Measurements from ENCODE around the gene AMBRA1.

The AMBRA1 gene

GRCh38 chr11:46565232-46565840 lies 28.5 kb downstream of the AMBRA1 start:
- DNase-seq (ENCODE audit: low read depth): no peak

GRCh38 chr11:46564459-46564858 lies 29.4 kb downstream of the AMBRA1 start:
- no peak for DNase-seq (ENCODE audit: low read depth)

GRCh38 chr11:46562527-46562926 lies 31.3 kb downstream of the AMBRA1 start:
- no peak for DNase-seq (ENCODE audit: low read depth)

- no peak for DNase-seq (ENCODE audit: low read depth)
Measured at GRCh38 chr11:46560300-46560991, 33.4 kb downstream of the AMBRA1 start.

- no peak for DNase-seq (ENCODE audit: low read depth)
Measured at GRCh38 chr11:46559815-46560214, 34.0 kb downstream of the AMBRA1 start.

DNA sequence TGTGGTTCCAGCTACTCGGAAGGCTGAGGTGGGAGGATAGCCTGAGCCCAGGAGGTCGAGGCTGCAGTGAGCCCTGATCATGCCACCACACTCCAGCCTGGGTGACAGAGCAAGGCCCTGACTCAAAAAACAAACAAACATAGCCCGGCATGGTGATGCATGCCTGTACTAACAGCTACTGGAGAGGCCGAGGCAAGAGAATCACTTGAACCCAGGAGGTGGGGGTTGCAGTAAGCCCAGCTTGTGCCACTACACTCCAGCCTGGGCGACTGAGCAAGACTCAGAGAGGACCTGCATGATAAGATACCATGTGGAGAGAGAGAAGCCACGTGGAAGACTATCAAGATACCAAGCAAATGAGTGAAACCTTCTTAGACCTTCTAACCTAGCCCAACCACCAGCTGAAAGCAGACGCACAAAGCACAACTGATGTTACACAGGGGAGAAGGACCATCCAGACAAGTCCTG lies 36.1 kb downstream of the AMBRA1 start:
- DNase-seq (ENCODE audit: low read depth): no peak

DNA sequence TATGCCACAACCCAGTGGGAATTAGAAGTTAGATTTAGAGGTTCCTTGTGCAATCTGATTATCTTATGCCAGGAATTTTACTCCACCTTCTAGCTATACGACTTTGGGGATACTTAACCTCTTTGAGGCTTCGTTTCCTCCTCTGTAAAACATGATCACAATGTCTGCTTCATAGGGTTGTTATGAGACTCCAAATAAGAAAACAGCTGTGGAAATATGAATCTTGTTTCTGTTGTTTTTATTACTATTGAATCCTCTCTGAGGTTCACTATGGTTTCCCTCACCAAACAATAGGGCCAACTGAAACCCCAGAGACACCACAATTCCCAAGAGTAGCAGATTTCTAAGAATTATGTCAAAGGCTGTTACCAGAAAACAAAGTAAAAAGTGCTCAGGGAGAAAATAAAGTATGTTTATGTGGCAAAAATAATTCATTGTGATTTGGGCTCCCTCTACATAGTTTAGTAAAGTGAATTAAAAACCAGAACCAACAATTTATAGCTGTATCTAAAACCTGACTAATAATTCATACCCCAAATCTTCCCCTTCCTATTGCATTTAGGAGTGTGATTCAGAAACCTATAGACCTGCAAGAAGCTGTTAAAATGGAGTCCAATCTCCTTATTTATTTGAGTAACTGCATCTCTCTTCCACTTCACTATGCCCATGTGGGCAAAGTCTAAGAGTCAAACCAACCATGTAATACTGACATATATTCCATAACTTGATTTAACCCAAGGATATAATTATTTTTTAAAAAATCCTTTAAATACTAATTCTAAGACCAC lies 38.4 kb downstream of the AMBRA1 start:
- DNase-seq (ENCODE audit: low read depth): no peak

- no peak for DNase-seq (ENCODE audit: low read depth)
Measured at GRCh38 chr11:46554213-46555147, 39.3 kb downstream of the AMBRA1 start.

GRCh38 chr11:46553814-46554212 lies 40.0 kb downstream of the AMBRA1 start:
- no peak for DNase-seq (ENCODE audit: low read depth)

DNA sequence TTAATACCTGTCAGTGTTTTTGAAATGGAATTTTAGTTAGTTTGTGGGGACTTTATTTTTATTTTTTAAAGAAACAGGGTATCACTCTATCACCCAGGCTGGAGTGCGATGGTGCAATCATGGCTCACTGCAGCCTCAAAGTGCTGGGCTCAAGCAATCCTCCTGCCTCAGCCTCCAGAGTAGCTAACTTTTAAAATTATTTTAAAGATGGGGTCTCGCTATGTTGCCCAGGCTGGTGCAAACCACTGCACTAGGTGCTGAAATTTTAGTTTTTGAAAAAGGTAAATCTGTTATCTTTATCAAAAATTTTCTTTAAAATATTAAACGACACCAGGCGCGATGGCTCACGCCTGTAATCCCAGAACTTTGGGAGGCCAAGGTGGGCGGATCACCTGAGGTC lies 42.6 kb downstream of the AMBRA1 start:
- DNase-seq (ENCODE audit: low read depth): no peak

DNA sequence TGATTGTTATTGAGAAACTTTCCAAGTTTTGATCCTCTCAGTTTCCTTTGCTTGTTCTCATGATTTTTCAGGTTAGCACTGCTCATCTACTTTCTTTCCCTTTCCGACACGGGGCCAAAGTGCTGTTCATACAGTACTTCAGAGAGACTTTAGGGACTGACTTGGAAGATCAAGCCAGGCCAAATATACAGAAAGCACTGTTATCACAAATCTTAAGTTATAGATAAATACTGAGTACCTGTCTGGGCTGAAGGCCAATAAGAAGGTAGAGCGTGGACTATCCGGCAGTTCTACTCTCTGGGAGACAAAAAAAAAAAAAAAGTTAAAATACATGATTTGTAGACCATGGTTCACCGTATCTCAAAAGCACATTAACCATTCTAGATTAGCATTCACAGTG lies 46.2 kb downstream of the AMBRA1 start:
- no peak for DNase-seq (ENCODE audit: low read depth)

DNA sequence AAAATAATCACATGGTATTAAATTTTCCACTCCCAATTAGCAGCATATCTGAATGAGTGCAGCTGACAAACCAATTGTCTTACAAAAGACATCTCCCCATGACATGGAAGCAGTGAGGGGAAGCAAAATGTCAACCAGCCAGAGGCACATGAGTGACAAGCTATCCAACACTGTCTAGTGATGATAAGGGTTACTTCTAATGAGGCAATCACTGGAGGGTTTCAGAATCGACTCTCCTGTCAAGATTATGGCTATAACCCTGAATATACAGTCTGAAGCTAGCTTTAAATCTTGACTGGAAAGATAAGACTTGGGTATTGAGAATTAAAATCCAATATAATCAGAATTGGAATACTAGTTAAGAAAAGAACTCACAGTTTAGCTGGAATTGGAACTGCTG lies 50.3 kb downstream of the AMBRA1 start:
- no peak for DNase-seq (ENCODE audit: low read depth)

DNA sequence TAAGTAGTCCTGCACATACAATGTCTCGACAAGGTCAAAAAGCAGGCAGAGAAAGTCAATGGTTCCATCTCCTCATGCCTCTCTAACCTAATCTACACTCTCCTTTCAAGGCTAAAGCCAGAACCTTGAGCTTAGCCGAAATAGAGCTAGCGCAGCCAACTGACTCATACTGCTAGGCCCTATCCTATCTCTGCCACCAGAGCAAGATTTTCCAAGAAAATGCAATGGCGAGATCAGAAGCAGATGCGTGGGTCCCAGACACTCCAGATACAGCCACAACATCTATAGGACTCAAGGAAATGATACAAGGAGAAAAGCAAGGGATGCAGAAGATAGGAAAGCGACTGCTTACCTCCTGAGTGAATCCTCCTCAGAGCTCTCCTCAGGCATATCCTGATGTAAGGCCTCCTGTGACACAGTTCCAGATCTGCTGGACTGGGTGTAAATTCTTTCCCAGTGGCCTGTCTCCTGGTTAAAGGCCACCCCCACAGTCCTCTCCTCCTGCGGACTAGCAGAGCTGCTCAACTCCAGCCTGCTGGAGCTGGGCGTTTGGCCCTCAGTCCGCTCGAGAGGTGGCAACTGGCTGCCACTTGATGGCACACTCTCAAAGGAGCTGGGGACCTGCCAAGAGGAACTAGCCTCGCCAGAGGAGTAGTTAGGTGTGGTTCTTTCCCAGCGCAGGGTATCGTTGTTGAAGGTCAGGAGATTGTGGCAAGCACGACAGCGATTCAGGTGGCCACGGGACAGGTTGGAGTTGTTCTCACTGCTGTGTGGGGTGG lies 52.0 kb downstream of the AMBRA1 start:
- no peak for DNase-seq (ENCODE audit: low read depth)

DNA sequence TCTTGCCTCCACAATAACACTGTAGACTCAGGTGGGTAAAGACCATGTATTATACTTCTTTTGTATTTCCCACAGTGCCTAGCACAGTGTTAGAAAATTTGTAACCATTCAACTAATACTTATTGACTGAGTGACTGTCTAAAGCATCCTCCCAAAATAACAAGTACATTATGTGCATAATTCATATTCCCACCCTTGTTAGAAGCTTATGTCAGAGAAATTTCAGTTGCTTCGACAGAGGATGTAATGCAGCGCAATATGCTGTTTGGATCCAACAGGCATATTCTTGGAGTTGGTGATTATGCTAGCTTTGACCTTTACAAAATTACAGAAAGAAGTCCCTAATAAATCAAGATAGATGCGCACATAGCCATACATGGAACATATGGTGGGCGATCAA lies 53.0 kb downstream of the AMBRA1 start:
- DNase-seq (ENCODE audit: low read depth): no peak

DNA sequence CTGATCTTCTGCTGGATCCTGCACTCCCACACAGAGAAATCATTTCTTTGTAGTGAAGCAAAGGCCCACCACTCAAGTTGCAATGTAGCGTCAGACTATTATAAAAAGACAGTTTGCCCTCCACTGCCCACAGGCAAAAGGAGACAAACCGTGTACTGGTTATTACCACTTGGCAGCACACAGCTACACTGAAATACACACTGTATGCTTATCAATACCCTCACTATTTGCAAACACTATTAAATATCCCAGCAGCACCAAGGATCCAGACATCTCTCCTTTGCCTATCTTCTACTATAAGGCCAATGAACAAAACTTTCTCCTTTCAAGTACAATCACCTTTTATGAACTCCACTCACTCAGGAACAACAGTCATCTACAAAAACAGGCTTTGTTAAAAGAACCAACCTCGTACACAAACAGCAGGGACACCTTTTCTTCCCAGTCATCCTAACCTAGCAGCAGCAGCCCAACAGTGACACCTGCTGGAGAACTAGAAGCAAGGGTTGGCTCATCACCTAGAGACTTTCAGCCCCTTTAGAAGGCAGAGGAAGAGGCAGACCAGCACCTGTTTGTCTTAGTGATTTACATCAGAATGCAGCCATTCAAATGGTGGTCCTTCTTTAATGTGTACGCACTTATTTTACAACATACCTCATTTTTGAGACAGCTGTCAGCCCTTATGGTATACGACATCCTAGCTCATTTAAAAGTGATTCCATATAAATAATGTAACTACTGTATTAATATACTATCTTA lies 56.1 kb downstream of the AMBRA1 start:
- peak; percentile 24 for DNase-seq (ENCODE audit: low read depth)

GRCh38 chr11:46537121-46537520 lies 56.7 kb downstream of the AMBRA1 start:
- DNase-seq (ENCODE audit: low read depth): no peak

DNA sequence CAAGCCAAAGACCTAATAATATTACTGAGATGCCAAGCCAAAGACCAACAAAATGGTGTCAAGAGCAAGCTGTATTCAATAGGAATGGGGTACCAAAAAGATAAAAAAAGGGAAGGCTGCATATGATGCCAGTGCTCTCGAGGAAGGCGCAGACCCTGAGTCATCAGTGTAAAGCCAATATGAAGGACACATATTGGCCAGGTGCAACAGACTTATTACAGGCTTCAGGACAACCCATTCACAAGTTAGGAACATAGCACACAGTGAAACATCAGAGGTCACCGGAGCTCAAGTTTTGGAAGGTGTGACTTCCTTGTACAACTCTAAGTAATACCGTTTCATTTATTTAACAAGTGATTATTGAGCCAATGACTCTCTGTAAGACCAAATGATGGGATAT lies 58.1 kb downstream of the AMBRA1 start:
- DNase-seq (ENCODE audit: low read depth): no peak

DNA sequence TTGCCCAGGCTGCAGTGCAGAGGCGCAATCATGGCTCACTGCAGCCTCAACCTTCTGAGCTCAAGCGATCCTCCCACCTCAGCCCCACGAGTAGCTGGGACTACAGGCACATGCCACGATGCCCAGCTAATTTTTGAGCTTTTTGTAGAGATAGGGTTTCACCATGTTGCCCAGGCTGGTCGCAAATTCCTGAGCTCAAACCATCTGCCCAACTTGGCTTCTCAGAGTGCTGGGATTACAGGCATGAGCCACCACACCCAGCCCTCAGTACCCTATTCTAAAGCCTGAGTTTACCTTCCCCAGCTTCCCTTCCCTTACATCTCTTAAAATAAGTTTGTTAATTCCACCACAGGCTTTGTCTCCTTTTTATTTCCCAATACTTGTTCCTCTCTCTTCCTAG lies 59.1 kb downstream of the AMBRA1 start:
- DNase-seq (ENCODE audit: low read depth): no peak

DNA sequence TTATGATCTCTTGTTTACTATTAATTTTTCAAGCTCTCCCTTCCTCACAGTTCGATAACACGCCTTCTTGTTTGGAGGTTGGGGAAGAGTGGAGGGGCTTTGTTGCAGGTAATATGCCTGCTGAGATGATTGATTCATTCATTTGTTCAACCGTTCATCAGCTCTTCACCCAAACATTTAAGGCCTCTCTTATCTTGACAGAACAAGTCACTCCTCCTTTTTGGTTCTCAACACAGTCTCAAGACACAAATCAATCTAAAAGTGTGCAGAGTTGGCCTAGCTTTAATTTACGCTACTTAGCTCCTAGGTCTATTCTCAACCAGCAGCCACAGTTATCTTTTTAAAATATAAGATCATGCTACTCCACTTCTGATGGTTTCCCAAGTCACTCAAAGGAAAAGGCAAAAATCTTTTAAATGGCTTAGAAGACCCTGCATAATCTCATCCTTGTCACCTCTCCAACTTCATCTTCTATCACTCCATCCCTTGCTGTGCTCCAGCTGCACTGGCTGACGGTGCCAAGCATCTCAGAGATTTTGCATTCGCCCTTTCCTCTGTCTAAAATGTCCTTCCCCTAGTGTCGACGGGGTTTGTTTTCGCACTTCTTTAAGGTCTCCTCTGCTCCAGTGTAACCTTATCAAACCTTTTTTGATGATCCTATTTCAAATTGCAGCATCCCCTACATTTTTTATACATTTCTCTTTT lies 60.3 kb downstream of the AMBRA1 start:
- no peak for DNase-seq (ENCODE audit: low read depth)

Measured in activated T-helper 1 cell treated with Interleukin-2 at 50 U/mL for 16 hours (primary cell).